DMS53 treated with DMSO at 0.1 percent for 48 hours (cell line): Measurements from ENCODE around the gene PIK3R5.

Experiments
- DNase-seq: peaks from one replicate; lab custom pipeline; 2025; ENCODE audit not compliant: unreplicated experiment; lab: John Stamatoyannopoulos, UW

PIK3R5 gene

GRCh38 chr17:8880466-8880865 lies 85.0 kb downstream of the PIK3R5 start:
- DNase-seq, result no peak

GRCh38 chr17:8879410-8879809 lies 86.1 kb downstream of the PIK3R5 start:
- no peak for DNase-seq

GRCh38 chr17:8877984-8878383 lies 87.5 kb downstream of the PIK3R5 start:
- no peak for DNase-seq

- DNase-seq, result no peak
These were observed 89.5 kb downstream of the PIK3R5 start for GRCh38 chr17:8875957-8876356.

- no peak for DNase-seq
These were observed 90.1 kb downstream of the PIK3R5 start for GRCh38 chr17:8875436-8875835.

GRCh38 chr17:8873801-8874715 lies 91.4 kb downstream of the PIK3R5 start:
- DNase-seq, result no peak

GRCh38 chr17:8872705-8873435 lies 92.6 kb downstream of the PIK3R5 start:
- DNase-seq, result no peak

GRCh38 chr17:8872036-8872704 lies 93.3 kb downstream of the PIK3R5 start:
- DNase-seq, result no peak

GRCh38 chr17:8871081-8871581 lies 94.4 kb downstream of the PIK3R5 start:
- no peak for DNase-seq

GRCh38 chr17:8870406-8871040 lies 95.0 kb downstream of the PIK3R5 start:
- DNase-seq, result no peak

- no peak for DNase-seq
These were observed 96.2 kb downstream of the PIK3R5 start for GRCh38 chr17:8869114-8869815.

GRCh38 chr17:8868529-8868951 lies 97.0 kb downstream of the PIK3R5 start:
- no peak for DNase-seq

- DNase-seq, result no peak
These were observed 97.4 kb downstream of the PIK3R5 start for GRCh38 chr17:8868092-8868491.

- no peak for DNase-seq
These were observed 98.0 kb downstream of the PIK3R5 start, which contains the start of gene PIK3R6 for GRCh38 chr17:8867361-8867981. Gene PIK3R6, minus strand, starts transcription at chr17:8867674. Its CDS starts 17,880 bp downstream, at chr17:8849794.

- DNase-seq, result no peak
These were observed 99.7 kb downstream of the PIK3R5 start for GRCh38 chr17:8865811-8866210.

GRCh38 chr17:8865385-8865784 lies 100.1 kb downstream of the PIK3R5 start:
- no peak for DNase-seq

GRCh38 chr17:8862213-8863056 lies 103.1 kb downstream of the PIK3R5 start:
- no peak for DNase-seq

- no peak for DNase-seq
These were observed 103.9 kb downstream of the PIK3R5 start for GRCh38 chr17:8861495-8862181.
